ENCODE results near the gene HIVEP3. TPM values are rescaled to one million over a fixed set of nuclear protein-coding genes. Genes with fewer than 3 reads are reported as not detected.

Gene HIVEP3
- total RNA-seq, 1 donor from 2014 or later, result 6.4 TPM

DNA sequence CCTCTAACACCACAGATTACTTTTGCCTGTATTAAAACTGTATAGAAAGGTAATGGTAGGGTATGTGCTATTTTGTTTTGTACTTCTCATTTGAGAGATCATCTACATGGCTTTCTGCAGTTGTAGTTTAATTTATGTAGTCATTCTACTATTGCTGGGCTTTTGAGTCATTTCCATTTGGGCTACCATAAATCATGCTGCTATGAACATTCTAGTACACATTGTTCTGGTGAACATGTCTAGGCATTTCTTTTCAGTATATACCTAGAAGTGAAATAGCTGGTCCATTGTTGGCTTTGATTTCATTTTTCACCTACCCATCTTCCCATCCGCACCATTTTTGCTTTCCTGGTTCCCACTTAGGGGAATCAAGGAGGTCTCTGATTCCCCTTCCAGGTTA, 453.0 kb downstream of the HIVEP3 start:
- ATAC-seq (ENCODE audit: poor library complexity) (no peak), DNase-seq (no peak)
- intact Hi-C loops (cut with DNase I), result no loop called here

DNA sequence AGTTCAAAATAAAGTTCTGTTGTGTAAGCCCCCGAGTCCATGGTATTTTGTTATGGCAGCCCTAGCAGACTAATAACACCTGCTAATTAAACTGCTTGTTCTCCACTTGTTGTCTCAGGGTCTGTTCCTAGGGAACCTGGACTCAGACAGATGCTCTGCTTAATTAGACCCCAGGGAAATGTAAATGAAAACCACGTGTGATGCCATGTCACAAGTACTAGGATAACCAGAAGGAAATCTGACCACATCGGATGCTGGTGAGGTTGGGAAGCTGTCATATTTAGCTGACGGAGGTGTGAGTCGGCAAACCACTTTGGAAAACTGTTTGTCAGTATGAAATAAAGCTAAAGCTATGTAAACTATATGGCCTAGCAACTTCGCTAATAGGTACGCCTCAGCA, 453.8 kb downstream of the HIVEP3 start:
- intact Hi-C loops (cut with DNase I), result no loop called here
- no peak for ATAC-seq (ENCODE audit: poor library complexity)
- DNase-seq, result no peak

DNA sequence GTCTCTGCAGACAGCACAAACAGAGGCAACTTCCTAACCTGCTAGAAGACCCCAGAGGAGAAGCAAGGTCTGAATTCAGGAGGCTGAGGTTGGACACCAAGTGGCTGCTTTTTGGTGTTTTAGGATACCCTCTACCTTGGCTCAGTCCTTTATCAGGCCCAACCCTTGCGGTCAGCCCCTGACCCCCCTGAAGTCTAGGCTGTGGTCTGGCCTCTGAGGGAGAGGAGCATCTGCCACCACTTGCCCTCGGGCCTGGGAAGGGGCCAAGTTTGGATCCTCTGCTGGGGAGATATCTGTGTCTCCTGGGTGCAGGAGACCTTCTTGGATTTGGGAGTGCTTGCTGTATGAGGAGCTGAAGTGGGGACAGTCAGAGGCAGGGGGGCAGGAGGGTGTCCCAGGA, 455.2 kb downstream of the HIVEP3 start:
- intact Hi-C loops (cut with DNase I), result no loop called here
- no peak for DNase-seq
- no peak for ATAC-seq (ENCODE audit: poor library complexity)

DNA sequence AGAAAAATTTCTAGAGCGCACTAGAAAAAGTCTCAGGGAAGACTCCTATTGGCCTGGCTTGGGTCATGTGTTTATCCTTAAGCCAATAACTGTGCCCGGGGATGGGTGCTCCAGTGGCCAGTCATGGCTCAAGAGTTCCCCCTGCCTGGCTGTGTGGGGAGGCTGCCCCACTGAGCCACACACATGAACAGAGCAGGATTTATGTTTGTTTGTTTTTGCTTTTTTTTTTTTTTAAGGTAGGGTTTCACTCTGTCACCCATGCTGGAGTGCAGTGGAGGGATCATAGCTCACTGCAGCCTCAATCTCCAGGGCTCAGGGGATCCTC, 456.1 kb downstream of the HIVEP3 start:
- DNase-seq, result no peak
- intact Hi-C loops (cut with DNase I), result no loop called here
- ATAC-seq (ENCODE audit: poor library complexity), result no peak

DNA sequence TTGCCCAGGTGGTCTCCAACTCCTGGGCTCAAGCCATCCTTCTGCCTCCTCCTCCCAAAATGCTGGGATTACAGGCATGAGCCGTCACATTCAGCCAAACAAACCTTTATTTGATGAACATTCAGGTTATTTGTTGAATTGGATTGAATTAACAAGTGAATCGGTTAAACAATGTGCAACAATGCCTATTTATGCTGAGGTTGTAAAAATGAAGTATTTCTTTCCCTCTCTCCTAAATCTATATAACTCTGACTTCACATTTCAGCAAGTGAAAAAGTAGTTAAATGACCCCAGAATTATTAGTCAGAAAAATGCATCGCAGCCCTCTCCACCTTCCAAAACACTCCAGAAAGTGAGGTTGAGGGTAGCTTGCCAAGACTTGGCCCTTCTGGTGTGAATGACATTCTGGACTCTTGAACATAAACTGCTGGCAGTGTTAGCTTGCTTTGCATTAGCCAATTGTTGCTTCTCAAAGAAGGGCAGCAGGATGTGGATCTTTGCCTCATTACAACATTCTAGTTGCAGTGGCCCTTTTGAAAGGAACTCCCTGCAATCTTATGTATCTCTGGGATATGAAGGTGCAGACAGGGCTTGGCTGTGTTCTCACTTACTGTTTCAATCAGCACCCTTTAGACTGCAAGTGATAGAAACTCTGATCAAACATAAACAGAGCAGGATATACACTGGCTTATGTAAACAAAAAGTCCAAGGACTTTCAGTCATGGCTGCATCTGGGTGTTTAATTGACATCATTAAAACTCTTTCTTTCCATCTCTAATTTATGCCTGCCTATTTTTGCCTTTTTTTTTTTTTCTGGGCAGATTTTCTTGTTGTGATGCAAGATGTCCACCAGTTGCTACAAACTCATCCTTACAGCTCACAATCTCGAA, 456.7 kb downstream of the HIVEP3 start:
- DNase-seq (no peak), ATAC-seq (ENCODE audit: poor library complexity) (peak; percentile 47)
- intact Hi-C loops (cut with DNase I), result no loop called here

DNA sequence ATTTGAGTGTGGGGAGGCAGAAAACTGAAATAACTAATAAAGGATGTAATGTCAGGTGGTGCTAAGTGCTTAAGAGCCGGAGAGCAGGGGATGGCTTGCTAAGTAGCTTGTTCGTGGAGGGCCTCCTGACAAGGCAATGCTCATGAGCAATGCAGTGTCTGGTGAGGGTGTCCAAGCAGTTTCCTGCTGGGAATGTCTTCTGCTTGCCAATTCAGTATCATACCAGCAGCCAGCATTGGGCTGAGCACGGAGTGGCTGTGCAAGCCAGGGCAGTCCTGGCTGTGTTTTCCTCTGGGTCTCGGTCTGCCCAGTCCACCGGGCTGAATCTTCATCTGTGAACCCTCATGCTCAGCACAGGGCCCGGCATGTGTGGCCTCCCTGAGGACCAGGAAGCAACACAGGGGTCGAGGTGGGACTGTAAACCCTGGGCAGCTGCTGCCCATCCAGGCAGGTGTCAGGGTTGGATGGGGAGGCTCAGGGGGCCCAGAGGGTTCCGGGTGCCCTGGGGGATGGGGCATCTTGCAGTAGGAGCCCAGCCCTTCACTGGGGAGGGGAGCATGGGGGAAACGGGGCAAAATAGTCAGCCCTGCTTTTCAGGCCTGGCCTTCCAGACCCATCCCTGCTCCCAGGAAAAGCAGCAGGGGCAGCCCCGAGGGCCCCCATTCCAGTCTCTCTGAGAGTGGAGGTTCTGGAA, 461.7 kb downstream of the HIVEP3 start:
- DNase-seq, result no peak
- intact Hi-C loops (cut with DNase I), result no loop called here
- peak; percentile 58 for ATAC-seq (ENCODE audit: poor library complexity)

Other genes with a start within 250 kb of the HIVEP3 start
- gene GUCA2B, start 234.5 kb upstream of the HIVEP3 start, total RNA-seq, result not detected
- not detected for gene GUCA2A, start 245.8 kb upstream of the HIVEP3 start, total RNA-seq